ENCODE measurements around the gene SYT7. TPM values are rescaled to one million over a fixed set of nuclear protein-coding genes. Genes with fewer than 3 reads are reported as not detected.

Gene SYT7
- total and polyA plus RNA-seq, 10 of the 15 experiments (the other 5 are each of a cell fraction or from before 2014, with no cell fraction given): not detected

GRCh38 chr11:61613870-61614269 lies 33.0 kb upstream of the SYT7 start (continued):
- TF ChIP-seq HSF1 (IDR thresholded peaks at IDR 0.05; ENCODE audit: low read depth, low read length) (no peak), MAX (IDR thresholded peaks at IDR 0.05; ENCODE audit: low read depth, low read length) (no peak), FOXK2 (IDR thresholded peaks at IDR 0.05) (no peak)

GRCh38 chr11:61613051-61613450 lies 32.2 kb upstream of the SYT7 start:
- CTCF ChIA-PET: no interaction called here
- BruUV-seq (replicated peaks): no TSS peak

More at GRCh38 chr11:61613051-61613450, 32.2 kb upstream of the SYT7 start:
- H3K4me1 ChIP-seq (ENCODE audit: control insufficient read depth, insufficient read depth, low read length): no peaks in the 10 kb centered on the region
- TF ChIP-seq CHD2 (IDR thresholded peaks at IDR 0.05; ENCODE audit: borderline replicate concordance, low read depth, low read length) (no peak), IRF5 (IDR thresholded peaks at IDR 0.05; ENCODE audit: borderline replicate concordance) (no peak), NR2C2 (IDR thresholded peaks at IDR 0.05; ENCODE audit: borderline replicate concordance, control insufficient read depth, insufficient read length, low read depth) (no peak)
- POLR2A ChIA-PET: no interaction called here
- RAD21 ChIA-PET (ENCODE audit: unreplicated experiment): no interaction called here
- no peak overlapping the region for H3K9ac ChIP-seq (ENCODE audit: control insufficient read depth, insufficient read depth, low read length)
- no peak overlapping the region for H3K4me3 ChIP-seq
- in situ Hi-C loops (cut with MboI) (no loop called here), intact Hi-C loops (cut with micrococcal nuclease; ENCODE audit: unreplicated experiment) (no loop called here)
- FAIRE-seq (no peak), DNase-seq (ENCODE audit: low read depth, low spot score) (no peak), ATAC-seq (no peak)
- SMC1A ChIA-PET (ENCODE audit: uncharacterized antibody, unreplicated experiment): no interaction called here
- H3K27ac ChIP-seq (ENCODE audit: control insufficient read depth, insufficient read depth): no peak overlapping the region
- no peaks in the 10 kb centered on the region for H3K79me2 ChIP-seq (ENCODE audit: control insufficient read depth, insufficient read depth, low read length)
- no peak overlapping the region for H3K4me2 ChIP-seq (ENCODE audit: control insufficient read depth, insufficient read depth)
- 20% methylated on average over 9 of the region's 9 CpGs for WGBS (ENCODE audit: insufficient coverage, insufficient replicate concordance, low lambda C conversion rate, missing lambda C conversion rate)
- no peaks in the 10 kb centered on the region; the same call in 2 of the 3 replicates for H3K9me3 ChIP-seq (replicated peaks; ENCODE audit: control insufficient read depth, insufficient read depth, low read length)
- H3K27me3 ChIP-seq (replicated peaks in 1 of 2; ENCODE audit: control insufficient read depth in 2 of 2, insufficient read depth in 2 of 2, low read length in 1 of 2): no peaks in the 10 kb centered on the region; a peak in 1 of 4 replicates
- H2AFZ ChIP-seq (ENCODE audit: control insufficient read depth, low read depth, low read length): no peak overlapping the region
- H4K20me1 ChIP-seq (ENCODE audit: control insufficient read depth, insufficient read depth): no peaks in the 10 kb centered on the region
- no peaks in the 10 kb centered on the region for H3K36me3 ChIP-seq (ENCODE audit: control insufficient read depth in 2 of 2, insufficient read depth in 2 of 2, low read length in 1 of 2)

Measured in GM12878 (cell line).